Peyer's patch (tissue), 4 donors: ENCODE results near the gene RFTN2.

ENCODE experiments used
- POLR2A ChIP-seq, 2 donors: fragments of 450-650 bp; IDR thresholded peaks; one replicate each; pipeline ENCODE4 v1.5.1; 2017; ENCODE audit warnings: antibody characterized with exemption in 2 of 2, mild to moderate bottlenecking in 2 of 2, moderate library complexity in 2 of 2
- TF ChIP-seq, protein P1 (sequence below), 6 experiments: fragments of 450-650 bp in 4 of 6; fragments of 200-600 bp in 2 of 6; sonication (generic) in 1 of 6; IDR thresholded peaks; one replicate each; pipeline ENCODE4 v1.5.1; 2017 to 2019; ENCODE audit warnings: antibody characterized with exemption in 6 of 6, mild to moderate bottlenecking in 3 of 6, moderate library complexity in 1 of 6

DNA sequence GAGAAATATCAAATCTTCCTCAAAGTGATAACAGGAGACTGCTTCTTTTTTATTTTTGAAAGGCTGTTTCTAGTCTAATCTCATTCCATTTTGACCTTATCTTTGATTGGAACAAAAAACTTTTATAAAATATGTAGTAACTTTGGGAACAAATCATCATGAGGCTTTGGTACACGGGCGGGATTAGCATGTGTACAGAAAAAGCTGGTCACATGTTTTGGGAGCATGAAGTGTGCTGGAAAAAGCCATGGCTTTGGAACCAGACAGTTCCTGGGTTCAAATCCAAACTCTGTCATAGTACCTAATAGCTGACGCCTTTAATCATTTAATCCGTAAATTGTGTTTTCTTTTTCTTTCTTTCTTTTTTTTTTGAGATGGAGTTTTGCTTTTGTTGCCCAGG lies 78.2 kb downstream of the RFTN2 start:
- TF ChIP-seq POLR2A (IDR thresholded peaks at IDR 0.05) = no peak
- TF ChIP-seq, protein P1, sequence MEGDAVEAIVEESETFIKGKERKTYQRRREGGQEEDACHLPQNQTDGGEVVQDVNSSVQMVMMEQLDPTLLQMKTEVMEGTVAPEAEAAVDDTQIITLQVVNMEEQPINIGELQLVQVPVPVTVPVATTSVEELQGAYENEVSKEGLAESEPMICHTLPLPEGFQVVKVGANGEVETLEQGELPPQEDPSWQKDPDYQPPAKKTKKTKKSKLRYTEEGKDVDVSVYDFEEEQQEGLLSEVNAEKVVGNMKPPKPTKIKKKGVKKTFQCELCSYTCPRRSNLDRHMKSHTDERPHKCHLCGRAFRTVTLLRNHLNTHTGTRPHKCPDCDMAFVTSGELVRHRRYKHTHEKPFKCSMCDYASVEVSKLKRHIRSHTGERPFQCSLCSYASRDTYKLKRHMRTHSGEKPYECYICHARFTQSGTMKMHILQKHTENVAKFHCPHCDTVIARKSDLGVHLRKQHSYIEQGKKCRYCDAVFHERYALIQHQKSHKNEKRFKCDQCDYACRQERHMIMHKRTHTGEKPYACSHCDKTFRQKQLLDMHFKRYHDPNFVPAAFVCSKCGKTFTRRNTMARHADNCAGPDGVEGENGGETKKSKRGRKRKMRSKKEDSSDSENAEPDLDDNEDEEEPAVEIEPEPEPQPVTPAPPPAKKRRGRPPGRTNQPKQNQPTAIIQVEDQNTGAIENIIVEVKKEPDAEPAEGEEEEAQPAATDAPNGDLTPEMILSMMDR (IDR thresholded peaks at IDR 0.05) = no peak
